HepG2 (cell line): ENCODE data around the gene SETD3. TPM values are rescaled to one million over a fixed set of nuclear protein-coding genes. Genes with fewer than 3 reads are reported as not detected.

Experiments used
- AGO2 ChIP-seq: fragments of 200-400 bp; formaldehyde crosslinking; optimal IDR thresholded peaks from 2 replicates; pipeline ENCODE3; 2017; ENCODE audit warnings: mild to moderate bottlenecking, low read depth, low read length, moderate library complexity
- AKAP8 ChIP-seq: sonication (generic); formaldehyde crosslinking; IDR thresholded peaks from 2 replicates; pipeline ENCODE4 v1.5.1; 2020; ENCODE audit warnings: mild to moderate bottlenecking, missing genetic modification reagents
- DPF2 ChIP-seq: sonication (generic); formaldehyde crosslinking; IDR thresholded peaks from 2 replicates; pipeline ENCODE4 v1.4.0; 2020; ENCODE audit warnings: mild to moderate bottlenecking, low read depth, missing genetic modification reagents, borderline replicate concordance
- FOXA1 ChIP-seq, 2 experiments: fragments of 450-650 bp in 1 of 2; sonication (generic) in 1 of 2; formaldehyde crosslinking in 1 of 2; IDR thresholded peaks; 2 replicates each; pipeline versions ENCODE4 v1.4.0 to v1.6.1; 2016 to 2020; ENCODE audit warnings: missing genetic modification reagents in 1 of 2
- NR1H2 ChIP-seq: sonication (generic); formaldehyde crosslinking; IDR thresholded peaks from 2 replicates; pipeline ENCODE4 v1.8.1; 2022; ENCODE audit warnings: low read depth, missing genetic modification reagents, borderline replicate concordance
- POLR2AphosphoS5 ChIP-seq: IDR thresholded peaks from 2 replicates; pipeline ENCODE4 v1.6.1; 2012; ENCODE audit warnings: low read depth, low read length
- RBM22 ChIP-seq: fragments of 200-400 bp; formaldehyde crosslinking; optimal IDR thresholded peaks from 2 replicates; pipeline ENCODE3; 2017; ENCODE audit warnings: mild to moderate bottlenecking, low read length, moderate library complexity
- SP5 ChIP-seq: IDR thresholded peaks from 2 replicates; pipeline ENCODE4 v1.6.1; 2016; ENCODE audit warnings: low read depth, borderline replicate concordance
- ZFP36L2 ChIP-seq: sonication (generic); formaldehyde crosslinking; IDR thresholded peaks from 2 replicates; pipeline ENCODE4 v1.4.0; 2020; ENCODE audit warnings: missing genetic modification reagents
- polyA plus RNA-seq, 8 experiments: library from polyadenylated mRNA; depleted of rRNA in 3 of 8; stranded (reverse) in 7 of 8; unstranded in 1 of 8; fragments of >200 nt; fragmentation: Illumina TruSeq in 4 of 8; extraction: Trizol in 4 of 8; gene quantifications; 2 replicates each; pipeline versions ENCODE4 v1.2.1 to v1.2.3, GENCODE V29; 2011 to 2016; ENCODE audit warnings: low read depth in 4 of 8, missing spikeins in 1 of 8, mixed read lengths in 1 of 8; ENCODE audit not compliant: insufficient read depth in 1 of 8
- total RNA-seq, 5 experiments: library from RNA; depleted of rRNA; stranded (reverse); fragments of >200 nt; fragmentation: Illumina TruSeq; extraction: Trizol; gene quantifications; 2 replicates each; pipeline ENCODE4 v1.2.3, GENCODE V29; 2016; ENCODE audit warnings: low read depth in 1 of 5
- TF ChIP-seq, protein P1 (sequence below): sonication (generic); formaldehyde crosslinking; IDR thresholded peaks from 2 replicates; pipeline ENCODE4 v1.5.0; 2020; ENCODE audit warnings: mild to moderate bottlenecking, missing genetic modification reagents, moderate library complexity
- TF ChIP-seq, protein P2 (sequence below): sonication (generic); formaldehyde crosslinking; IDR thresholded peaks from 2 replicates; pipeline ENCODE4 v1.8.0; 2022; ENCODE audit warnings: mild to moderate bottlenecking, missing genetic modification reagents
- TF ChIP-seq, protein P3 (sequence below): sonication (generic); formaldehyde crosslinking; IDR thresholded peaks from 2 replicates; pipeline ENCODE4 v1.9.0; 2021; ENCODE audit warnings: missing genetic modification reagents, borderline replicate concordance

The SETD3 gene
- total and polyA plus RNA-seq, 2 of the 13 experiments (the other 11 are each of a cell fraction or from before 2014, with no cell fraction given), result 30.3 to 67.1 TPM

DNA sequence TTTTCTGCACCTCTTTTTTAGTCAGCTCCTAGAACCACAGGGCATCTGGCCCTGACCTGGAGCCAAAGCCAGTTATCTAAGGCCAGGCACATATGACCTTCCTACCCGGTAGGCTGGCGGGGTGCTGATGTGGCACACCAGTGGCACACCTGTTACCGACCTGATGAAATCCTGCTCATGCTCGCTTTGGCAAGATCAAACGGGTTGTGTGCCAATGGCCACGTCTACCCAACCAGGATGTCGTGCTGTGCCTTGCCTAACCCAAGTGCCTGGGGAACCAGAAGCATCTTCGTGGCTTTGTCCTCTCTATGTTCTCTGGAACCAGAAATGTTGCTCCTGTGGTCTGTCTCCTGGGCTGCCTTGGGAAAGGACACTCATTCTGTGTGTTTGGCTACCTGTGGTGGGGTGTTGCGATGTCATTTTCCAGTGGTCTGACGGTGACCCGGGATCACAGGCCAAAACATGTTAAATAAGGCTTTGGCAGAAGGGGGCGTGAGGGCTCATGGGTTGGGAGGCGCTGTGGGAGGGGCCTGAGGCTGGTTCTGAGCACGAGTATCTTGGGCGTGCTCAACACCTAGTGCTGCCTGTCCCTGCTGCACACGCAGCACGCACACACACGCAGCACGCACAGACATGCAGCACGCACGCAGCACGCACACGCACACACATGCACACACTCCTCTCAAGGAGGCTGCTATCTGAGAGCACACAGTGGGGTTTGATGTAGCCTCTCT lies 28.4 kb upstream of the SETD3 start (continued):
- TF ChIP-seq, protein P1, sequence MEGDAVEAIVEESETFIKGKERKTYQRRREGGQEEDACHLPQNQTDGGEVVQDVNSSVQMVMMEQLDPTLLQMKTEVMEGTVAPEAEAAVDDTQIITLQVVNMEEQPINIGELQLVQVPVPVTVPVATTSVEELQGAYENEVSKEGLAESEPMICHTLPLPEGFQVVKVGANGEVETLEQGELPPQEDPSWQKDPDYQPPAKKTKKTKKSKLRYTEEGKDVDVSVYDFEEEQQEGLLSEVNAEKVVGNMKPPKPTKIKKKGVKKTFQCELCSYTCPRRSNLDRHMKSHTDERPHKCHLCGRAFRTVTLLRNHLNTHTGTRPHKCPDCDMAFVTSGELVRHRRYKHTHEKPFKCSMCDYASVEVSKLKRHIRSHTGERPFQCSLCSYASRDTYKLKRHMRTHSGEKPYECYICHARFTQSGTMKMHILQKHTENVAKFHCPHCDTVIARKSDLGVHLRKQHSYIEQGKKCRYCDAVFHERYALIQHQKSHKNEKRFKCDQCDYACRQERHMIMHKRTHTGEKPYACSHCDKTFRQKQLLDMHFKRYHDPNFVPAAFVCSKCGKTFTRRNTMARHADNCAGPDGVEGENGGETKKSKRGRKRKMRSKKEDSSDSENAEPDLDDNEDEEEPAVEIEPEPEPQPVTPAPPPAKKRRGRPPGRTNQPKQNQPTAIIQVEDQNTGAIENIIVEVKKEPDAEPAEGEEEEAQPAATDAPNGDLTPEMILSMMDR (CRISPR knock-in tag), result 0 out of 2 replicates have a peak, but pooled peaks have one; percentile 31
- TF ChIP-seq, protein P2, sequence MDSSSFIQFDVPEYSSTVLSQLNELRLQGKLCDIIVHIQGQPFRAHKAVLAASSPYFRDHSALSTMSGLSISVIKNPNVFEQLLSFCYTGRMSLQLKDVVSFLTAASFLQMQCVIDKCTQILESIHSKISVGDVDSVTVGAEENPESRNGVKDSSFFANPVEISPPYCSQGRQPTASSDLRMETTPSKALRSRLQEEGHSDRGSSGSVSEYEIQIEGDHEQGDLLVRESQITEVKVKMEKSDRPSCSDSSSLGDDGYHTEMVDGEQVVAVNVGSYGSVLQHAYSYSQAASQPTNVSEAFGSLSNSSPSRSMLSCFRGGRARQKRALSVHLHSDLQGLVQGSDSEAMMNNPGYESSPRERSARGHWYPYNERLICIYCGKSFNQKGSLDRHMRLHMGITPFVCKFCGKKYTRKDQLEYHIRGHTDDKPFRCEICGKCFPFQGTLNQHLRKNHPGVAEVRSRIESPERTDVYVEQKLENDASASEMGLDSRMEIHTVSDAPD (CRISPR knock-in tag), result no peak
- TF ChIP-seq AGO2, result peak; percentile 56
- TF ChIP-seq AKAP8 (CRISPR knock-in tag), result peak; percentile 61; the same call in 1 of the 2 replicates
- no peak; the same call in 1 of the 2 replicates for TF ChIP-seq POLR2AphosphoS5
- TF ChIP-seq, protein P3, sequence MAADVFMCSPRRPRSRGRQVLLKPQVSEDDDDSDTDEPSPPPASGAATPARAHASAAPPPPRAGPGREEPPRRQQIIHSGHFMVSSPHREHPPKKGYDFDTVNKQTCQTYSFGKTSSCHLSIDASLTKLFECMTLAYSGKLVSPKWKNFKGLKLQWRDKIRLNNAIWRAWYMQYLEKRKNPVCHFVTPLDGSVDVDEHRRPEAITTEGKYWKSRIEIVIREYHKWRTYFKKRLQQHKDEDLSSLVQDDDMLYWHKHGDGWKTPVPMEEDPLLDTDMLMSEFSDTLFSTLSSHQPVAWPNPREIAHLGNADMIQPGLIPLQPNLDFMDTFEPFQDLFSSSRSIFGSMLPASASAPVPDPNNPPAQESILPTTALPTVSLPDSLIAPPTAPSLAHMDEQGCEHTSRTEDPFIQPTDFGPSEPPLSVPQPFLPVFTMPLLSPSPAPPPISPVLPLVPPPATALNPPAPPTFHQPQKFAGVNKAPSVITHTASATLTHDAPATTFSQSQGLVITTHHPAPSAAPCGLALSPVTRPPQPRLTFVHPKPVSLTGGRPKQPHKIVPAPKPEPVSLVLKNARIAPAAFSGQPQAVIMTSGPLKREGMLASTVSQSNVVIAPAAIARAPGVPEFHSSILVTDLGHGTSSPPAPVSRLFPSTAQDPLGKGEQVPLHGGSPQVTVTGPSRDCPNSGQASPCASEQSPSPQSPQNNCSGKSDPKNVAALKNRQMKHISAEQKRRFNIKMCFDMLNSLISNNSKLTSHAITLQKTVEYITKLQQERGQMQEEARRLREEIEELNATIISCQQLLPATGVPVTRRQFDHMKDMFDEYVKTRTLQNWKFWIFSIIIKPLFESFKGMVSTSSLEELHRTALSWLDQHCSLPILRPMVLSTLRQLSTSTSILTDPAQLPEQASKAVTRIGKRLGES (CRISPR knock-in tag), result no peak
- no peak for TF ChIP-seq ZFP36L2 (CRISPR knock-in tag)
- TF ChIP-seq DPF2 (CRISPR knock-in tag), result no peak
- no peak for TF ChIP-seq NR1H2 (CRISPR knock-in tag)
- no peak for TF ChIP-seq FOXA1 (IDR thresholded peaks at IDR 0.05)
- no peak for TF ChIP-seq FOXA1 (CRISPR knock-in tag; IDR thresholded peaks at IDR 0.05)
- no peak for TF ChIP-seq SP5
- TF ChIP-seq RBM22, result peak; percentile 91
